CD4-positive, alpha-beta T cell treated with Interleukin-17A for 1 hour (primary cell): ENCODE measurements around the gene MS4A18.

Experiments
- DNase-seq: peaks from one replicate; pipeline ENCODE4 v3.0.0-alpha.2; 2020

The MS4A18 gene

GRCh38 chr11:60790726-60791125 is 66.2 kb downstream of the MS4A18 start:
- DNase-seq, result no peak

GRCh38 chr11:60791153-60791933 is 66.8 kb downstream of the MS4A18 start:
- DNase-seq, result no peak

- DNase-seq, result no peak
These were observed 68.0 kb downstream of the MS4A18 start for GRCh38 chr11:60792521-60792920.
